ENCODE data around the gene NUCKS1.

The NUCKS1 gene

GRCh38 chr1:205791568-205792180 lies 41.7 kb upstream of the NUCKS1 start:
- no peak overlapping the region for H3K4me3 ChIP-seq (ENCODE audit: low read depth, low read length)
- TF ChIP-seq CTCF (IDR thresholded peaks at IDR 0.05; ENCODE audit: borderline replicate concordance, insufficient read depth, low read depth, low read length) = peak; percentile 96

DNA sequence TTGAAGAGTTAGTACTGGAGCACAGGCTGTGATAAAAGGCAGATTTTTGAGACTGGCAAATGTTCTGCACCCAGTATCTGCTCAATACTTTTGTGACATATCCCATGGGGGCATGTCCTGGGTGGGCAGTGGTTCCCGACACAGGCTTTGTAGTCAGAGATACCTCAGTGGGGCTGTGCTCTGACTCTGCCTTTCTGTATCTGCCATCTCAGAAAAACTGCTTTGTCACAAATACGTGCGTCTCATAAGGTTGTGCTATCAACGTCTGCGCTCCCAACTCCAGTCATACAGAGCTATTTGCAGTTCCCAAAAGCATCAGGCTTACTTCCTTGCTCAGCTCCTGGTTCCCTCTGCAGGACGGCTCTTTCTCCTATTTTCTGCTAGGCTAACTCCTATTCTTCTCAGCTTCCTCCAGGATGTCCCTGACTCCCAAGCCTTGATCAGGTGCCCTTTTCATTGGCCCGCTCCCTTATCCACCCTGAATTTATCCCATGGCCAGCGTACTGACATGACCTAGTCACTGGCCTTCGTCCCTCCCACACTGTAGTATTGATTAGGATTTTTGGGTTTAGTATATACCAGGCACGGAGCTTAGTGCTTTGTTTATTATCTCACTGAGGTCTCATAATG lies 37.4 kb upstream of the NUCKS1 start:
- H3K4me3 ChIP-seq (ENCODE audit: low read depth, low read length) = no peak overlapping the region
- TF ChIP-seq CTCF (IDR thresholded peaks at IDR 0.05; ENCODE audit: borderline replicate concordance, insufficient read depth, low read depth, low read length) = no peak

- no peak for TF ChIP-seq CTCF (IDR thresholded peaks at IDR 0.05; ENCODE audit: borderline replicate concordance, insufficient read depth, low read depth, low read length)
- no peak overlapping the region for H3K4me3 ChIP-seq (ENCODE audit: low read depth, low read length)
Observed at GRCh38 chr1:205786601-205787000, 36.6 kb upstream of the NUCKS1 start.

DNA sequence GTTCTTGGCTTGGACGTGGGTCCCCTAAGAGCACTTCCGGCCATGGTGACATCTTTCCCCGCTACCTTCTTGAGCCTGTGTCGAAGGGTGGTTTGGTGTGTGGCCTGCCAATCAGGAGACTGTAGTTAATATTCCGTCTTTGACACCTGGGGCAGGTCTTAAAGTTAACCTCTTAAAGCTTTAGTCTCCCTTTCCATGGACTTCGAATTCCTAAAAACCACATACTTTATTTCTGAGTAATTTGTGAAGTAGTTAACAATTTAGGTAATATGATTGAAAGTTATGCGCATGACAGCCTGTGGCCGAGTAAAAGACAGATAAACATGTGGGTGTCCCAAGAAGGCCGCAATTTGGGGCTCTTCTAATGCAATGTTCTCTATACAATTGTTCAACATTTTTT lies 35.5 kb upstream of the NUCKS1 start:
- TF ChIP-seq CTCF (IDR thresholded peaks at IDR 0.05; ENCODE audit: borderline replicate concordance, insufficient read depth, low read depth, low read length) = no peak
- H3K4me3 ChIP-seq (ENCODE audit: low read depth, low read length) = no peak overlapping the region

DNA sequence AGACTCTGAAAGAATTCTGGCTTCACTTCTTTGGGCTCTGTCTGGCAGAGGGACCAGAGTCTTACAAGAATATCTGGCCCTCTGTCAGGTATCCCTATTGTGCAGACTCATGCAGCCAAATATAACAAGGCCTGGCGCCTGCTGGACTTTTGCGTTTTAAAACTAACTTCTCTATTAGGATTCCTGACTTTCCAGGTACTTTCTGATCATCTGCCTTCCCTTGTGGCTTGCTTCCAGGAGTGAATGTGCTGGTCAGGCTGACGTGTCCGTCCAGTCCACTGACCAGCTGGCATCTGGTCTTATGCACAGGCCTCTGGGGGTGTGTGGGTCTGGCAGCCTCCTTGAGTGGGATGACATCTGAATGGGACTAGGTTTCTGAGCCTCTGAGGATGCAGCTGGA lies 33.9 kb upstream of the NUCKS1 start:
- H3K4me3 ChIP-seq (ENCODE audit: low read depth, low read length) = no peak overlapping the region
- no peak for TF ChIP-seq CTCF (IDR thresholded peaks at IDR 0.05; ENCODE audit: borderline replicate concordance, insufficient read depth, low read depth, low read length)

- no peak for TF ChIP-seq CTCF (IDR thresholded peaks at IDR 0.05; ENCODE audit: borderline replicate concordance, insufficient read depth, low read depth, low read length)
- no peak overlapping the region for H3K4me3 ChIP-seq (ENCODE audit: low read depth, low read length)
Observed at GRCh38 chr1:205783433-205783795, 33.4 kb upstream of the NUCKS1 start.
